NK-92 treated with Interleukin-12 subunit alpha and Interleukin-12 subunit beta, amount 100 ng/mL, for 24 hours (cell line): Measurements from ENCODE around the gene AGO1.
"Not testable (repeated sequence)": the region's sequence is repeated elsewhere in the genome, so short reads cannot be mapped to it uniquely, and the experiment has no call there.

ENCODE experiments used
- DNase-seq: peaks from one replicate; lab custom pipeline; 2025; lab: John Stamatoyannopoulos, UW

The AGO1 gene

GRCh38 chr1:35972631-35973030, 89.6 kb downstream of the AGO1 start:
- not testable (repeated sequence) for DNase-seq

GRCh38 chr1:35980090-35980489, 97.1 kb downstream of the AGO1 start:
- no peak for DNase-seq
